Measurements from ENCODE around the gene TMEM242.

The TMEM242 gene

DNA sequence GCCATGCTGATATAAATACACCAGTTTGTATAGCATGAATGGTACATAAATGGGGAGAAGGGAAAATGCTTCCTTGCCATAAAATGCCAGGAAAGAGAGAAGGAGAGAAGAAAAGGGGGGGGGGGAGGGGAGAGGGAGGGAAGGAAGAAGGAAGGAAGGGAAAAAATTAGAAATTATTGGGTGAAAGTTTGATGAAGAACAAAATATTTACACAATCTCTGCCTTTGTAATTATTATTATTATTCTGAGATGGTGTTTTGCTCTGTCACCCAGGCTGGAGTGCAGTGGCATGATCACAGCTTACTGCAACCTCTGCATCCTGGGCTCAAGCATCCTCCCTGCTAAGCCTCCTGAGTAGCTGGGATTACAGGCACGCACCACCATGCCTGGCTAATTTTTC lies 47.4 kb upstream of the TMEM242 start (continued):
- TF ChIP-seq, protein P1, sequence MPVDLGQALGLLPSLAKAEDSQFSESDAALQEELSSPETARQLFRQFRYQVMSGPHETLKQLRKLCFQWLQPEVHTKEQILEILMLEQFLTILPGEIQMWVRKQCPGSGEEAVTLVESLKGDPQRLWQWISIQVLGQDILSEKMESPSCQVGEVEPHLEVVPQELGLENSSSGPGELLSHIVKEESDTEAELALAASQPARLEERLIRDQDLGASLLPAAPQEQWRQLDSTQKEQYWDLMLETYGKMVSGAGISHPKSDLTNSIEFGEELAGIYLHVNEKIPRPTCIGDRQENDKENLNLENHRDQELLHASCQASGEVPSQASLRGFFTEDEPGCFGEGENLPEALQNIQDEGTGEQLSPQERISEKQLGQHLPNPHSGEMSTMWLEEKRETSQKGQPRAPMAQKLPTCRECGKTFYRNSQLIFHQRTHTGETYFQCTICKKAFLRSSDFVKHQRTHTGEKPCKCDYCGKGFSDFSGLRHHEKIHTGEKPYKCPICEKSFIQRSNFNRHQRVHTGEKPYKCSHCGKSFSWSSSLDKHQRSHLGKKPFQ (tag by site-specific recombination; IDR thresholded peaks at IDR 0.05): no peak
- TF ChIP-seq, protein P2, sequence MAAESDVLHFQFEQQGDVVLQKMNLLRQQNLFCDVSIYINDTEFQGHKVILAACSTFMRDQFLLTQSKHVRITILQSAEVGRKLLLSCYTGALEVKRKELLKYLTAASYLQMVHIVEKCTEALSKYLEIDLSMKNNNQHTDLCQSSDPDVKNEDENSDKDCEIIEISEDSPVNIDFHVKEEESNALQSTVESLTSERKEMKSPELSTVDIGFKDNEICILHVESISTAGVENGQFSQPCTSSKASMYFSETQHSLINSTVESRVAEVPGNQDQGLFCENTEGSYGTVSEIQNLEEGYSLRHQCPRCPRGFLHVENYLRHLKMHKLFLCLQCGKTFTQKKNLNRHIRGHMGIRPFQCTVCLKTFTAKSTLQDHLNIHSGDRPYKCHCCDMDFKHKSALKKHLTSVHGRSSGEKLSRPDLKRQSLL (tag by site-specific recombination; IDR thresholded peaks at IDR 0.05): no peak
- TF ChIP-seq KLF9 (tag by site-specific recombination; IDR thresholded peaks at IDR 0.05; ENCODE audit: low read depth) (no peak), ZNF16 (tag by site-specific recombination; IDR thresholded peaks at IDR 0.05; ENCODE audit: low read depth) (no peak)

DNA sequence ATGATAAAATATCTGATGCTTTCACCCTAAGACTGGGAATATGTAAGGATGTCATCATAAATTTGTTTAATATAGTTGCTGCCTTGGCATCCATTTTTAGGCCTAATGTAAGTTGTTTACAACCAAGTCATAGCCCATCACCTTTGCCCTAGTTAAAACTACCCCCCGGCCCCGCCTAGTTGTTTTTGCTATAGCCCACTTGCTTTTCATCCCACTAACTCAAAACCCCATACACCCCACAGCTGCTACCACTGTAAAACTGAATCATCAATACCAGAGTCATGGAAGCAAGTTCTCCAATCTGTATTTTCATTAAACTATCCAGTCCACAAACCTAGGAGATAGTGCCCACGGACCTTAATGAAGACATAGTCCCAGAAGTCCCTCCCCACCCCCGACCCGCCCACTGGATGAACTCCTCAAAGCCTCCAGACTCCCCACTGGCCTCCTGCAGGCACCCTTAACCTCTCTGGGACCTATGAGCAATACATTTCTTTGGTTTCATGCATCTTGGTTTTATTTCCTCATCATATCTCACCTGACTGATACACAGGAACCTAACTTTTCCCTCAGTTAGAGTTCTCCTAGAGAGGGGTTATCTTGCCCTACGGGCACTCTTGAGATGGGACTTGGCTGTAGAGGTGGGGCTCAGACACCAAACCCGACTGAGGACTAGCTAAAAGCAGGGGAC lies 45.2 kb upstream of the TMEM242 start:
- no peaks in the 10 kb centered on the region for H3K4me1 ChIP-seq (ENCODE audit: control insufficient read depth, insufficient read depth, low read length)
- no peaks in the 10 kb centered on the region for H3K36me3 ChIP-seq (ENCODE audit: control insufficient read depth in 2 of 2, insufficient read depth in 1 of 2, low read length in 2 of 2)
- ChIA-PET POLR2A (no interaction called here), CTCF (interaction anchor here (0.5 to 0.6 kb wide), 2 partner anchors 11 to 388 kb away, joined by 3 read pairs; no protein-coding TSS in a partner anchor)
- no peaks in the 10 kb centered on the region for H3K9me3 ChIP-seq (ENCODE audit: control insufficient read depth, insufficient read depth, low read depth, low read length)
- H3K27ac ChIP-seq (ENCODE audit: extremely low read depth, low read depth, low read length): no peak overlapping the region
- H3K4me3 ChIP-seq (ENCODE audit: low read depth, low read length): no peak overlapping the region
- TF ChIP-seq EGR2 (tag by site-specific recombination; IDR thresholded peaks at IDR 0.05; ENCODE audit: low read depth): 0 out of 2 replicates have a peak, but pooled peaks have one; percentile 34
- no peak for TF ChIP-seq KLF1 (tag by site-specific recombination; IDR thresholded peaks at IDR 0.05)

DNA sequence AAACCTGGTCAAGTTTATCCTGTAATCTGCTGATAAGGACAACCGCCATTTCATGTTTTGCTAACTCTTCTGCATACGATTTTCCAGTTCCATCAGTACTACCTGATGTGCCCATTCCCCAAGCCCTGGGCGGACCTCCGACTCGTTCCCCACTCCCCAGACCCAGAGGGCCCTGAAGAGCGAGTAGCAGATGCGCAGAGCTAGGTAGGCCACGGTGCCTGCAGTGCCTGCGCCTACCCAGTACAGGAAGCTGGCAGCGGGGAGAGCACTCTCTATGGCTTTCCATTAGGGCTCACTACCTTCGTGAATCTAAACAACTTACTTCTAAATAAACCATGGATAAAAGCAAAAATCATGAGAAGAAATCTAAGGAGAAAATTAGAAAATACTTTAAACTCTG lies 43.3 kb upstream of the TMEM242 start:
- Histone ChIP-seq H3K27ac (ENCODE audit: extremely low read depth, low read depth, low read length) (no peak overlapping the region), H3K36me3 (ENCODE audit: control insufficient read depth in 2 of 2, insufficient read depth in 1 of 2, low read length in 2 of 2) (no peaks in the 10 kb centered on the region), H3K9me3 (ENCODE audit: control insufficient read depth, insufficient read depth, low read depth, low read length) (no peaks in the 10 kb centered on the region), H3K4me3 (ENCODE audit: low read depth, low read length) (no peak overlapping the region), H3K4me1 (ENCODE audit: control insufficient read depth, insufficient read depth, low read length) (no peaks in the 10 kb centered on the region)
- POLR2A ChIA-PET: no interaction called here
- CTCF ChIA-PET: interaction anchor here (0.6 to 1.4 kb wide), 3 partner anchors 51 to 453 kb away, joined by 3 read pairs; no protein-coding TSS in a partner anchor
- no peak for TF ChIP-seq ZNF10 (tag by site-specific recombination; IDR thresholded peaks at IDR 0.05)
- TF ChIP-seq ZNF629 (tag by site-specific recombination; IDR thresholded peaks at IDR 0.05): no peak
- TF ChIP-seq, protein P3, sequence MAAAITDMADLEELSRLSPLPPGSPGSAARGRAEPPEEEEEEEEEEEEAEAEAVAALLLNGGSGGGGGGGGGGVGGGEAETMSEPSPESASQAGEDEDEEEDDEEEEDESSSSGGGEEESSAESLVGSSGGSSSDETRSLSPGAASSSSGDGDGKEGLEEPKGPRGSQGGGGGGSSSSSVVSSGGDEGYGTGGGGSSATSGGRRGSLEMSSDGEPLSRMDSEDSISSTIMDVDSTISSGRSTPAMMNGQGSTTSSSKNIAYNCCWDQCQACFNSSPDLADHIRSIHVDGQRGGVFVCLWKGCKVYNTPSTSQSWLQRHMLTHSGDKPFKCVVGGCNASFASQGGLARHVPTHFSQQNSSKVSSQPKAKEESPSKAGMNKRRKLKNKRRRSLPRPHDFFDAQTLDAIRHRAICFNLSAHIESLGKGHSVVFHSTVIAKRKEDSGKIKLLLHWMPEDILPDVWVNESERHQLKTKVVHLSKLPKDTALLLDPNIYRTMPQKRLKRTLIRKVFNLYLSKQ (tag by site-specific recombination; IDR thresholded peaks at IDR 0.05; ENCODE audit: borderline replicate concordance): no peak
- TF ChIP-seq OSR2 (tag by site-specific recombination; IDR thresholded peaks at IDR 0.05): no peak

DNA sequence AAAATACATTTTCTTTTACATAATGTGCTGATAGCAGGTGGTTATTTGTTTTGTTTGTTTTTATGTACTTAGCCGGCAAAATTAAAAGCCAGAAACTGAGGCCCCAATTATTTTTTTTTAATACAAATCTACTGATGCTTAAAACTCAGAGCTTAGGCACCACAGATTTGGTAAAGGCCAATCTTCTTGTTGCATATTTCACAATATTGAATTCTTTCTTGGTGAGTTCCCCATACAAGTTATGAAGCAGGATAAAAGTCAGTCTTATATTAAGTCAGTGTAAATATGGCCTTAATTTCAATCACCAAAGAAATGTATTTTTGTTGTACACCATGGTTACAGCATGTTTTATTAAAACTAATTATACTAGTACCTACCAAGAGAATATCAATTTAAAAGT lies 41.4 kb upstream of the TMEM242 start:
- POLR2A ChIA-PET: no interaction called here
- CTCF ChIA-PET: interaction anchor here (0.6 to 1.2 kb wide), 3 partner anchors 21 to 291 kb away, joined by 3 to 4 read pairs (median 3); no protein-coding TSS in a partner anchor
- Histone ChIP-seq H3K36me3 (ENCODE audit: control insufficient read depth in 2 of 2, insufficient read depth in 1 of 2, low read length in 2 of 2) (no peaks in the 10 kb centered on the region), H3K27ac (ENCODE audit: extremely low read depth, low read depth, low read length) (no peak overlapping the region), H3K9me3 (ENCODE audit: control insufficient read depth, insufficient read depth, low read depth, low read length) (no peaks in the 10 kb centered on the region), H3K4me3 (ENCODE audit: low read depth, low read length) (no peak overlapping the region), H3K4me1 (ENCODE audit: control insufficient read depth, insufficient read depth, low read length) (no peaks in the 10 kb centered on the region)
- no peak for TF ChIP-seq HOXD13 (CRISPR knock-in tag; IDR thresholded peaks at IDR 0.05; ENCODE audit: borderline replicate concordance)
- no peak for TF ChIP-seq ZNF529 (tag by site-specific recombination; IDR thresholded peaks at IDR 0.05; ENCODE audit: insufficient replicate concordance)
- TF ChIP-seq BCL11B (tag by site-specific recombination; IDR thresholded peaks at IDR 0.05; ENCODE audit: low read depth): no peak
- TF ChIP-seq ZNF510 (tag by site-specific recombination; IDR thresholded peaks at IDR 0.05; ENCODE audit: insufficient replicate concordance): no peak
- no peak for TF ChIP-seq KLF9 (tag by site-specific recombination; IDR thresholded peaks at IDR 0.05; ENCODE audit: low read depth)
- TF ChIP-seq ZNF157 (tag by site-specific recombination; IDR thresholded peaks at IDR 0.05): no peak
- TF ChIP-seq ZNF266 (tag by site-specific recombination; IDR thresholded peaks at IDR 0.05; ENCODE audit: low read depth): no peak
- no peak for TF ChIP-seq ZNF610 (tag by site-specific recombination; IDR thresholded peaks at IDR 0.05; ENCODE audit: borderline replicate concordance)
- TF ChIP-seq, protein P4, sequence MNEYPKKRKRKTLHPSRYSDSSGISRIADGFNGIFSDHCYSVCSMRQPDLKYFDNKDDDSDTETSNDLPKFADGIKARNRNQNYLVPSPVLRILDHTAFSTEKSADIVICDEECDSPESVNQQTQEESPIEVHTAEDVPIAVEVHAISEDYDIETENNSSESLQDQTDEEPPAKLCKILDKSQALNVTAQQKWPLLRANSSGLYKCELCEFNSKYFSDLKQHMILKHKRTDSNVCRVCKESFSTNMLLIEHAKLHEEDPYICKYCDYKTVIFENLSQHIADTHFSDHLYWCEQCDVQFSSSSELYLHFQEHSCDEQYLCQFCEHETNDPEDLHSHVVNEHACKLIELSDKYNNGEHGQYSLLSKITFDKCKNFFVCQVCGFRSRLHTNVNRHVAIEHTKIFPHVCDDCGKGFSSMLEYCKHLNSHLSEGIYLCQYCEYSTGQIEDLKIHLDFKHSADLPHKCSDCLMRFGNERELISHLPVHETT (tag by site-specific recombination; IDR thresholded peaks at IDR 0.05): no peak
